OCI-LY1 (cell line): ENCODE measurements around the gene CCDC117.

Experiments
- CTCF ChIP-seq: fragments of 200-600 bp; sonication (generic), shearing (Covaris generic); IDR thresholded peaks from 2 replicates; pipeline ENCODE4 v1.5.1; 2017; ENCODE audit warnings: mild to moderate bottlenecking, antibody characterized with exemption, low read length, moderate library complexity, mixed read lengths
- EZH2 ChIP-seq: fragments of 200-600 bp; sonication (generic), shearing (Covaris generic); IDR thresholded peaks from 2 replicates; pipeline ENCODE4 v1.8.0; 2017; ENCODE audit warnings: borderline replicate concordance, mixed run types, mild to moderate bottlenecking, antibody characterized with exemption, low read length, moderate library complexity, mixed read lengths

- TF ChIP-seq CTCF: no peak
- TF ChIP-seq EZH2: no peak
These were observed 28.0 kb downstream of the CCDC117 start, which contains the start of gene XBP1 for GRCh38 chr22:28800308-28801041.
